Vagina (tissue), 2 donors: ENCODE data around the gene CORIN. TPM values are rescaled to one million over a fixed set of nuclear protein-coding genes. Genes with fewer than 3 reads are reported as not detected.

Source experiments
- DNase-seq, 2 donors: peaks; one replicate each; pipeline ENCODE4 v3.0.0-alpha.2; 2017; ENCODE audit errors: extremely low spot score in 2 of 2
- H3K27ac ChIP-seq: fragments of 200-600 bp; sonication (generic); one replicate; pipeline ENCODE4 v1.5.1; 2019
- H3K27me3 ChIP-seq: fragments of 200-600 bp; sonication (generic); one replicate; pipeline ENCODE4 v1.5.1; 2019
- H3K36me3 ChIP-seq, 2 donors: fragments of 200-600 bp; sonication (generic); one replicate each; pipeline ENCODE4 v1.5.1; 2017 to 2019
- H3K4me1 ChIP-seq: fragments of 200-600 bp; sonication (generic); one replicate; pipeline ENCODE4 v1.5.1; 2019
- H3K4me3 ChIP-seq, 2 donors: fragments of 200-600 bp; sonication (generic); 1 replicate in 1 of 2; 2 replicates in 1 of 2; pipeline ENCODE4 v1.5.1; 2016 to 2019
- H3K9me3 ChIP-seq: fragments of 200-600 bp; sonication (generic); one replicate; pipeline ENCODE4 v1.5.1; 2019
- CTCF ChIP-seq, 3 experiments: fragments of 450-650 bp in 2 of 3; fragments of 200-600 bp in 1 of 3; sonication (generic) in 1 of 3; IDR thresholded peaks; one replicate each; pipeline ENCODE4 v1.5.1; 2017 to 2019; ENCODE audit warnings: antibody characterized with exemption in 3 of 3, mild to moderate bottlenecking in 2 of 3, moderate library complexity in 2 of 3
- POLR2A ChIP-seq, 2 donors: fragments of 450-650 bp; IDR thresholded peaks; one replicate each; pipeline ENCODE4 v1.6.1; 2017; ENCODE audit warnings: antibody characterized with exemption in 2 of 2, mild to moderate bottlenecking in 2 of 2, moderate library complexity in 2 of 2
- POLR2AphosphoS5 ChIP-seq, 2 donors: sonication (generic); formaldehyde crosslinking; IDR thresholded peaks; one replicate each; pipeline ENCODE4 v1.9.0; 2017; ENCODE audit warnings: antibody characterized with exemption in 2 of 2, mild to moderate bottlenecking in 2 of 2, low read depth in 1 of 2; ENCODE audit not compliant: insufficient read depth in 1 of 2
- intact Hi-C: fragments of 100-400 bp; cut with DNase I; formaldehyde crosslinking; loops from one replicate; pipeline ENCODE4 v1.15.1; 2023
- total RNA-seq: library from RNA; depleted of rRNA; stranded (reverse); fragments of >200 nt; gene quantifications from one replicate; pipeline ENCODE4 v1.2.3, GENCODE V29; 2016

Gene CORIN
- total RNA-seq, 1 donor from 2014 or later = 5.4 TPM

GRCh38 chr4:47873877-47874541, 36.1 kb upstream of the CORIN start:
- intact Hi-C loops = no loop called here
- H3K4me3 ChIP-seq = no peak overlapping the region
- H3K27me3 ChIP-seq = no peaks in the 10 kb centered on the region
- TF ChIP-seq POLR2A (IDR thresholded peaks at IDR 0.05) (no peak), POLR2AphosphoS5 (IDR thresholded peaks at IDR 0.05; ENCODE audit: insufficient read depth in 1 of 2, low read depth in 1 of 2) (no peak), CTCF (IDR thresholded peaks at IDR 0.05) (no peak)
- H3K27ac ChIP-seq = no peak overlapping the region
- H3K9me3 ChIP-seq = no peaks in the 10 kb centered on the region
- H3K4me1 ChIP-seq = no peaks in the 10 kb centered on the region
- DNase-seq = no peak
- H3K36me3 ChIP-seq = peaks cover 0 to 72% of the 10 kb centered on the region in 2 donors

GRCh38 chr4:47863486-47863885, 25.6 kb upstream of the CORIN start:
- Histone ChIP-seq H3K9me3 (no peaks in the 10 kb centered on the region), H3K36me3 (no peaks in the 10 kb centered on the region)
- no peak for TF ChIP-seq POLR2A (IDR thresholded peaks at IDR 0.05)
- TF ChIP-seq CTCF (IDR thresholded peaks at IDR 0.05) = no peak
- TF ChIP-seq POLR2AphosphoS5 (IDR thresholded peaks at IDR 0.05; ENCODE audit: insufficient read depth in 1 of 2, low read depth in 1 of 2) = no peak

GRCh38 chr4:47862297-47862696, 24.4 kb upstream of the CORIN start:
- no peak for TF ChIP-seq POLR2A (IDR thresholded peaks at IDR 0.05)
- no peak for TF ChIP-seq POLR2AphosphoS5 (IDR thresholded peaks at IDR 0.05; ENCODE audit: insufficient read depth in 1 of 2, low read depth in 1 of 2)
- TF ChIP-seq CTCF (IDR thresholded peaks at IDR 0.05) = no peak
- H3K4me3 ChIP-seq = no peak overlapping the region
- intact Hi-C loops = no loop called here
- no peak for DNase-seq
- H3K36me3 ChIP-seq = no peaks in the 10 kb centered on the region
- no peaks in the 10 kb centered on the region for H3K9me3 ChIP-seq
- H3K27ac ChIP-seq = no peak overlapping the region
- H3K4me1 ChIP-seq = no peaks in the 10 kb centered on the region
- H3K27me3 ChIP-seq = no peaks in the 10 kb centered on the region

More at GRCh38 chr4:47863486-47863885, 25.6 kb upstream of the CORIN start:
- intact Hi-C loops = no loop called here
- Histone ChIP-seq H3K27me3 (no peaks in the 10 kb centered on the region), H3K4me3 (no peak overlapping the region), H3K4me1 (no peaks in the 10 kb centered on the region), H3K27ac (no peak overlapping the region)
- no peak for DNase-seq

GRCh38 chr4:47860305-47860704, 22.4 kb upstream of the CORIN start:
- H3K4me3 ChIP-seq = no peak overlapping the region
- no peak overlapping the region for H3K27ac ChIP-seq
- TF ChIP-seq POLR2AphosphoS5 (IDR thresholded peaks at IDR 0.05; ENCODE audit: insufficient read depth in 1 of 2, low read depth in 1 of 2) (no peak), POLR2A (IDR thresholded peaks at IDR 0.05) (no peak), CTCF (IDR thresholded peaks at IDR 0.05) (no peak)
- no peaks in the 10 kb centered on the region for H3K4me1 ChIP-seq
- no peaks in the 10 kb centered on the region for H3K9me3 ChIP-seq
- no peaks in the 10 kb centered on the region for H3K36me3 ChIP-seq
- intact Hi-C loops = no loop called here
- no peak for DNase-seq
- no peaks in the 10 kb centered on the region for H3K27me3 ChIP-seq

GRCh38 chr4:47858006-47858405, 20.1 kb upstream of the CORIN start:
- intact Hi-C loops = no loop called here
- DNase-seq = no peak
- Histone ChIP-seq H3K36me3 (no peaks in the 10 kb centered on the region), H3K4me3 (no peak overlapping the region), H3K4me1 (no peaks in the 10 kb centered on the region), H3K27me3 (no peaks in the 10 kb centered on the region), H3K9me3 (no peaks in the 10 kb centered on the region), H3K27ac (no peak overlapping the region)
- TF ChIP-seq CTCF (IDR thresholded peaks at IDR 0.05) = no peak
- TF ChIP-seq POLR2A (IDR thresholded peaks at IDR 0.05) = no peak
- no peak for TF ChIP-seq POLR2AphosphoS5 (IDR thresholded peaks at IDR 0.05; ENCODE audit: insufficient read depth in 1 of 2, low read depth in 1 of 2)
